Left forelimb (tissue), 1 donor: Measurements from ENCODE around the gene SIRT2.
A peak's percentile ranks its signal among the peaks of the same experiment; 100 is the strongest.
"Not testable (repeated sequence)": the region's sequence is repeated elsewhere in the genome, so short reads cannot be mapped to it uniquely, and the experiment has no call there.

Experiments
- DNase-seq: peaks from one replicate; pipeline ENCODE4 v3.0.0-alpha.2; 2018; ENCODE audit warnings: low spot score

Gene SIRT2

DNA sequence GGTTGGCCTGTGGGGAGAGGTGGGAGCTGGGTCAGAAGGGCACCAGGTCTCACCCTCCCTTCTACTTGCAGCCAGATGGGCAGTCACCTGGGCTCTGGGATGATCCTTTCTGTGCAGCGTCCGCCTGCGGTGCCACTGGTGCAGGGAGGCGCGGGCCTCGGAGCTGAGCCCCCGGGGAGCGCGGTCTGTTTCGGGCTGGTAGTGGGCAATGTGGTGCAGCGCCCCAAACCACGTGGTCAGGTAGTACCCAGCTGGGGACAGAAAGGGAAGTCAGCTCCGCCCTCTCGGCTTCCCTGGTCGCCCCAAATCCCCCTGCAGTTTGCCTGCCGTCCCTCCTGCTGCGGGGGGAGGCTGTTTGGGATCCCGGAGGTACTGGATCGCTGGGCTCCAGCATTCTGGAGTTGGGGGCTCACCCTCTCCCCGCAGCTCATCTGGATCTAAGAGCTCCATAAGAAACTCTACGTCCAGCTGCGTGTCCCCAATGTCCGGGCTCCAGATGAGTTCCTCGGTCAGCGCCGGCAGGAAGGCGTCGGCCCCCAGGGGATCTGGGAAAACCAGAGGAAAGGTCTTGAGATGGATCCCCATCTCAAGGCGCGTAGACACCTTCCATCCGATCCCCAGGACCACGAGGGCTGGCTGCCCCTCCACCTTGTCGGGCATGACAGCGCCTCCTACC is 30.1 kb downstream of the SIRT2 start:
- no peak for DNase-seq

GRCh38 chr19:38868551-38868950 is 30.9 kb downstream of the SIRT2 start:
- no peak for DNase-seq

GRCh38 chr19:38867171-38867780 is 32.1 kb downstream of the SIRT2 start:
- no peak for DNase-seq

DNA sequence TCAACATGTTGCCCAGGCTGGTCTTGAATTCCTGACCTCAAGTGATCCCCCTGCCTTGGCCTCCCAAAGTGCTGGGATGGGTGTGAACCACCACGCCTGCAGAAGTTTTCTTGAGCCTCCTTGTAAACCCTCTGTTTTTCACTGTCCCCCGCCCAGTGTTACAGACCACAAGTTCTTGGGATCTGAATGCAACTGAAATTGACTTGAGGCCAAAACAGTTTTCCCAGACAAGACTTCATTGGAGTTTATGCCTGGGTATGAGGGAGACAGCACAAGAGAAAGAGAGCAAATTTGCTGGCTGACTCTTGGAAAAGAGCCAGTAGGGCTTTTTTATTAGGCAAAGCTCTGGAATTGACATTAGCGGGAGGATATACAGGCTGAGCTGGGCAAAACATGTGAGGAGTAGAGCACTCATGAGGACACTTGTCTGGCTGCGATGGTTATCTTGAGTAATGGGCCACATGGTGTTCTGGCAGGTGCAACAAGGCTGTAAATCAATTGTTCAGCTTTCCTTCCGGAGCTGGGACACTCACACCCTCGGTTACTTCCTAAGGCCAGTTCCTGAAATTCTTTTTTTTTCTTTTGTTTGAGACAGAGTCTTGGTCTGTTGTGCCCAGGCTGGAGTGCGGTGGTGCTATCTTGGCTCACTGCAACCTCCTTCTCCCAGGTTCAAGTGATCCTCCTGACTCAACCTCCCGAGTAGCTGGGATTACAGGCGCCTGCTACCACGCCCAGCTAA is 36.9 kb downstream of the SIRT2 start:
- DNase-seq, result no peak

GRCh38 chr19:38861368-38861767 is 38.0 kb downstream of the SIRT2 start:
- no peak for DNase-seq

- DNase-seq, result not testable (repeated sequence)
Observed at GRCh38 chr19:38859631-38860204, 39.7 kb downstream of the SIRT2 start.

DNA sequence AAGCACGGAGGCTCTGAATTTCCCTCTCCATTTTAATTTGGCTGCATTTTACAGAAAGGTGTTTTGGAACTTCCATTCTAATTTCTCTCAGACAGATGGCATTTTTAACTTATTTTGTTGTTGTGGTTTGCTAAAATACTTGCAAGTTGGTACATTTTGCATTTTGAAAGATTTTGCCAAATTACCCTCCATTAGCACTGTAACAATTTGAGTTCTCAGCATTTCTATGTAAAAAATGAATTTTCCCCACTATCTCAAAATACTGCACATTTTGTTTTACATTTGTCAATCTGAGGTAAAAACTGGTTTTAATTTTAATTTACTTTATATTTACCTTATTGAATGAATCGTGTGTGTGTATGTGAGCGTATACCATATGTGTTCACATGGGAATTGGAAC is 42.6 kb downstream of the SIRT2 start:
- no peak for DNase-seq

DNA sequence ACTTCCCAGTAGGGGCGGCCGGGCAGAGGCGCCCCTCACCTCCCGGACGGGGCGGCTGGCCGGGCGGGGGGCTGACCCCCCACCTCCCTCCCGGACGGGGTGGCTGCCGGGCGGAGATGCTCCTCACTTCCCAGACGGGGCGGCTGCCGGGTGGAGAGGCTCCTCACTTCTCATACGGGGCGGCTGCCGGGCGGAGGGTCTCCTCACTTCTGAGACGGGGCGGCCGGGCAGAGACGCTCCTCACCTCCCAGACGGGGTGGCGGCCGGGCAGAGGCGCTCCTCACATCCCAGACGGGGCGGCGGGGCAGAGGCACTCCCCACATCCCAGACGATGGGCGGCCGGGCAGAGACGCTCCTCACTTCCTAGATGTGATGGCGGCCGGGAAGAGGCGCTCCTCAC is 43.7 kb downstream of the SIRT2 start:
- not testable (repeated sequence) for DNase-seq

DNA sequence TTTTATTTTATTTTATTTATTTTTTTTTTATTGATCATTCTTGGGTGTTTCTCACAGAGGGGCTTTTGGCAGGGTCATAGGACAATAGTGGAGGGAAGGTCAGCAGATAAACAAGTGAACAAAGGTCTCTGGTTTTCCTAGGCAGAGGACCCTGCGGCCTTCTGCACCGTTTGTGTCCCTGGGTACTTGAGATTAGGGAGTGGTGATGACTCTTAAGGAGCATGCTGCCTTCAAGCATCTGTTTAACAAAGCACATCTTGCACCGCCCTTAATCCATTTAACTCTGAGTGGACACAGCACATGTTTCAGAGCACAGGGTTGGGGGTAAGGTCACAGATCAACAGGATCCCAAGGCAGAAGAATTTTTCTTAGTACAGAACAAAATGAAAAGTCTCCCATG is 44.5 kb downstream of the SIRT2 start:
- DNase-seq, result not testable (repeated sequence)

- DNase-seq, result no peak
Observed at GRCh38 chr19:38853214-38853613, 46.2 kb downstream of the SIRT2 start.

DNA sequence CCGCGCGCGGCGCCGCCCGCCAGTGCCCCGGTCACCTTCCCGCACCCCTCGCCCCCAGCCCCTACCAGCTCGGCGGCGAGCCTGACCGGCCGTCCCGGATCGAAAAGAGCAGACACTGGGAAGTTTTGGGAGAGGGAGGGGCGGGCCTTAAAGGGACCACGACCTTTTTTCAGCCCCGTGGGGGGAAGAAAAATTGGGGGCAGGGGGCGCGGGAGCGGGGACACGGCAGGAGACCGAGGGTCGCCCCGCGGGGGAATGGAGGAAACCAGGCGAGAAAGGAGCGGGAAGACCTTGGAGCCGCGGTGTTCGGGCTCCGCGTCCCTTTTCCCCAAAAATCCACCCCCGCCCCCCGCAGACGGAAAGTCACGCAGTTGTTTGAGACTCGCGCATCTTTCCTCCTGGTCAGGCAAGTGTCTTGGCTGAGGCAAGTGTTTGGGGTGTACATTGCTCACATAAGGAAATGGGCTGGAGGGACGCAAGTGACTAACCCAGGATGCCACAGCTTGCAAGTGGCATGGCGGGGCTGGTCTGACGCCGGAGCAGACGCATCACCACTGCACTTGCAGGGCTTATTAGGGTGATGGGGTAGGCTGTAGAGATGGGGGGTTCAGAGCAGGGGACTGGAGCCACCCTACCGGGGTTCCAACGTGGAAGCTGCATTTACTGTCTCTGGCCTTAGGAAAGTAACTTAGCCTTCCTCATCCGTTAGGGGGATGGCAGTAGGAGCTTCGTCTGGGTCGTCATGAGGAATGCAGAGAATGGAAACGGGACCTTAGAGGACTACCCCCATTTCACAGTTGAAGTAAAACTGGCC is 47.0 kb downstream of the SIRT2 start:
- peak; percentile 84 for DNase-seq

GRCh38 chr19:38851622-38852230 is 47.7 kb downstream of the SIRT2 start:
- peak; percentile 94 for DNase-seq

GRCh38 chr19:38850976-38851621 is 48.3 kb downstream of the SIRT2 start:
- no peak for DNase-seq

DNA sequence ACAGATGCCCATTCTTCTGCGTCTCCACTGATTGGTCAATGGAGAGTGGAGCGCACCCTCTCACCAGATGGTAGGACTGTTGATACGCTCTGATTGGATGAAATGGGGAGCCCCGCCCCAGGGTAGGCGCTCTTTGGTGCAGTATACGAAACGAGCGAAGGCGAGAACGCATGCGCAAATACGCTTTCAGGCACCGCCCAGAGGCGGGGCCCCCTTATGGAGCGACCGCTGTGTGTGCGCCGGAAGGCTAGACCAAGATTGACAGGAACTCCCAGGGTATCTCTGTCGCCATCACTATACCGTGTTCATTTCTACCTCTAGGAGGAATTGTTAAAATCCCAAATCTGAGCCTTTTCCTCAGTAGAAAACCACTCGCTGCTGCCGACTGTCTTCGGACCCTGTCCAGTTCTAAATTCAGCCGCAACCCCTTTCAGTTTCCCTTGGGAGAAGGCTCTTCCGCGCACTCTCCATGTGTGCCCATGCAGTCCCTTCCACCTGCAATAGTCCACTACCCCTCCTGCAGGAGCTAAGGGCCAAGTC is 48.9 kb downstream of the SIRT2 start:
- DNase-seq, result peak; percentile 99

- peak; percentile 100 for DNase-seq
Observed at GRCh38 chr19:38849860-38850435, 49.5 kb downstream of the SIRT2 start, which contains the start of gene HNRNPL. Gene HNRNPL (minus strand): TSS chr19:38849986. CDS start chr19:38849966, 20 bp downstream.

DNA sequence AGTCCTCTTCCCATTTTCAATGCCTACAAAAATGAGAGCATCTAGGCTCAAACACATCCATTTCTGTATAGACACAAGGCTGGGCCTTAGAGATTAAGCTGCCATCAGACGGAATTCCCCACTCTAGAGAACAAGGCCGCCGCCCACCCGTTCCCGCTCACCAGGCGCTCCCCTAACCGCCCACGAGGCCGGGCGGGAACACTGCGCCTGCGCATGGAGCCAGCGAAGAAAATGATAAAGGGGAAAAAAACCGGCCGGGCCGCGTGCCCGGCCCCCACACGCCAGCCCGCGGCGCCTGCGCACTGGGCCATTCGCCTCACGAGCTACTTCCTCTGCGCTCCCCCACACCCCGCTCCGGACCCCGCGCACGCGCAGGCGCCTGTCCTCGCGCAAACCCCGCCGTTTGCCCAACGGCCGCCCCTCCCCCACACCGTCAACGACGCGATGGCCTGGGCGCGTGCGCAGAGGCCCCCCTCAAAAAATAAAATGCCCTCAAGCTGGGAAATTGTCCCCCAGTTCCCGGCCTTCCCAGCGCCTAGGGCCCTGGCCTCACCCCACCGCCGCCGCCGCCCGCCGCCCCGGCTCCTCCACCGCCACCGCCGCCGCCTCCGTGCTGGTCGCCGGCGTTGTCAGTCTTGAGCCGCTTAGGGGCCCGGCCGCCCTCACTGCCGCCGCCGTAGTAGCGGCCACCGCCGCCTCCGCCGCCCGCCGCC is 50.1 kb downstream of the SIRT2 start:
- DNase-seq, result peak; percentile 98

- no peak for DNase-seq
Observed at GRCh38 chr19:38848299-38849146, 50.9 kb downstream of the SIRT2 start.

DNA sequence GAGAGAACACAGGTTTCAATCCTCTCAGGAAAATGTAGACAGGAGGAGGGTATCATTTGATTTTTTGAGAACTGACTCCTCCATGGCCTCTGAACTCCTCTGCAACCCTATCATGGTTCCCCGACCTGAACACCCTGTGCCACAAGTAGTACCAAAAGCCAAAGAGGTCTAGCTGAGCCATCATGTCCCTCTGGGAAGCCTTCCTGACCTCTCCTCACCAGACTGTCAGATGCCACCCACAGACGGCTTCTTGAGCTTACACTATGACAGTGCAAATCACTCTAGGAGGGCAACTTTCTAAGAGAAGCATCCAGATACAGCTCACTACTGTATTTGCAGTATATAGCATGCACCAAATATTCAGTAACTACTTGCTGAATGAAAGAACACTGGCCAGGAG is 53.3 kb downstream of the SIRT2 start:
- DNase-seq, result no peak
